Measurements from ENCODE around the gene MRPL1.

MRPL1 gene

DNA sequence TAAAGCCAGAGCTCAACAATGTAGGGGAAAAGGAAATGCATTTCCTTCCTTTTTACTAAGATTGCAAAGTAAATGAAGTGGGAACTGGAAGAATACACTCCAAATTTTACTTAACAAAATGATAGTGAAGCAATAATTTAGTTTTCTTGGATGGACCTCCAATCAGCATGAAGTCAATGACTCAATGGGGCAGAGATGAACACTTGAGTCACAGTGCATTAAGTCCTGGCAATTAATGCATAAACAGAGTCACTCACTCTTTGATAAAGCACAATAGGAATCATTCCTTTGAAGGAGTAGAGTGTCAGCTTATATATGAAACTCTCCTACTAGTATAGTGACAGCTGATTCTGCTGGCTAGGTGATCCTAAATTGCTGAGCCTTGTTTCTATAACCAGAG is 127.8 kb downstream of the MRPL1 start:
- Histone ChIP-seq H3K4me2 (no peak overlapping the region), H3K79me2 (ENCODE audit: insufficient read depth, low read depth) (no peaks in the 10 kb centered on the region), H2AFZ (ENCODE audit: low read depth) (no peak overlapping the region), H3K36me3 (ENCODE audit: insufficient read depth) (no peaks in the 10 kb centered on the region), H3K9ac (no peak overlapping the region), H4K20me1 (ENCODE audit: insufficient read depth) (no peaks in the 10 kb centered on the region), H3K27me3 (ENCODE audit: insufficient read depth, low read depth) (no peaks in the 10 kb centered on the region), H3K27ac (no peak overlapping the region), H3K4me3 (IDR thresholded peaks at IDR 0.05; ENCODE audit: insufficient read depth, low read depth, low read length) (no peak overlapping the region), H3K4me1 (ENCODE audit: low read depth, poor library complexity, severe bottlenecking) (no peaks in the 10 kb centered on the region)
- TF ChIP-seq, protein P1, sequence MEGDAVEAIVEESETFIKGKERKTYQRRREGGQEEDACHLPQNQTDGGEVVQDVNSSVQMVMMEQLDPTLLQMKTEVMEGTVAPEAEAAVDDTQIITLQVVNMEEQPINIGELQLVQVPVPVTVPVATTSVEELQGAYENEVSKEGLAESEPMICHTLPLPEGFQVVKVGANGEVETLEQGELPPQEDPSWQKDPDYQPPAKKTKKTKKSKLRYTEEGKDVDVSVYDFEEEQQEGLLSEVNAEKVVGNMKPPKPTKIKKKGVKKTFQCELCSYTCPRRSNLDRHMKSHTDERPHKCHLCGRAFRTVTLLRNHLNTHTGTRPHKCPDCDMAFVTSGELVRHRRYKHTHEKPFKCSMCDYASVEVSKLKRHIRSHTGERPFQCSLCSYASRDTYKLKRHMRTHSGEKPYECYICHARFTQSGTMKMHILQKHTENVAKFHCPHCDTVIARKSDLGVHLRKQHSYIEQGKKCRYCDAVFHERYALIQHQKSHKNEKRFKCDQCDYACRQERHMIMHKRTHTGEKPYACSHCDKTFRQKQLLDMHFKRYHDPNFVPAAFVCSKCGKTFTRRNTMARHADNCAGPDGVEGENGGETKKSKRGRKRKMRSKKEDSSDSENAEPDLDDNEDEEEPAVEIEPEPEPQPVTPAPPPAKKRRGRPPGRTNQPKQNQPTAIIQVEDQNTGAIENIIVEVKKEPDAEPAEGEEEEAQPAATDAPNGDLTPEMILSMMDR (conservative IDR thresholded peaks at IDR 0.05; ENCODE audit: low read depth, low read length): no peak

GRCh38 chr4:77990904-77991358 is 128.3 kb downstream of the MRPL1 start:
- Histone ChIP-seq H3K4me1 (ENCODE audit: low read depth, poor library complexity, severe bottlenecking) (no peaks in the 10 kb centered on the region), H3K36me3 (ENCODE audit: insufficient read depth) (no peaks in the 10 kb centered on the region), H3K27ac (no peak overlapping the region), H4K20me1 (ENCODE audit: insufficient read depth) (no peaks in the 10 kb centered on the region), H2AFZ (ENCODE audit: low read depth) (no peak overlapping the region), H3K9ac (no peak overlapping the region), H3K4me2 (no peak overlapping the region), H3K27me3 (ENCODE audit: insufficient read depth, low read depth) (no peaks in the 10 kb centered on the region), H3K4me3 (IDR thresholded peaks at IDR 0.05; ENCODE audit: insufficient read depth, low read depth, low read length) (no peak overlapping the region), H3K79me2 (ENCODE audit: insufficient read depth, low read depth) (no peaks in the 10 kb centered on the region)
- TF ChIP-seq, protein P1 (conservative IDR thresholded peaks at IDR 0.05; ENCODE audit: low read depth, low read length): no peak

- TF ChIP-seq, protein P1 (conservative IDR thresholded peaks at IDR 0.05; ENCODE audit: low read depth, low read length): no peak
- Histone ChIP-seq H3K4me1 (ENCODE audit: low read depth, poor library complexity, severe bottlenecking) (no peaks in the 10 kb centered on the region), H3K27me3 (ENCODE audit: insufficient read depth, low read depth) (no peaks in the 10 kb centered on the region), H3K27ac (no peak overlapping the region), H4K20me1 (ENCODE audit: insufficient read depth) (no peaks in the 10 kb centered on the region), H3K36me3 (ENCODE audit: insufficient read depth) (no peaks in the 10 kb centered on the region), H3K79me2 (ENCODE audit: insufficient read depth, low read depth) (no peaks in the 10 kb centered on the region), H3K9ac (no peak overlapping the region), H3K4me2 (no peak overlapping the region), H3K4me3 (IDR thresholded peaks at IDR 0.05; ENCODE audit: insufficient read depth, low read depth, low read length) (no peak overlapping the region), H2AFZ (ENCODE audit: low read depth) (no peak overlapping the region)
These were observed 130.0 kb downstream of the MRPL1 start for GRCh38 chr4:77992581-77992980.

DNA sequence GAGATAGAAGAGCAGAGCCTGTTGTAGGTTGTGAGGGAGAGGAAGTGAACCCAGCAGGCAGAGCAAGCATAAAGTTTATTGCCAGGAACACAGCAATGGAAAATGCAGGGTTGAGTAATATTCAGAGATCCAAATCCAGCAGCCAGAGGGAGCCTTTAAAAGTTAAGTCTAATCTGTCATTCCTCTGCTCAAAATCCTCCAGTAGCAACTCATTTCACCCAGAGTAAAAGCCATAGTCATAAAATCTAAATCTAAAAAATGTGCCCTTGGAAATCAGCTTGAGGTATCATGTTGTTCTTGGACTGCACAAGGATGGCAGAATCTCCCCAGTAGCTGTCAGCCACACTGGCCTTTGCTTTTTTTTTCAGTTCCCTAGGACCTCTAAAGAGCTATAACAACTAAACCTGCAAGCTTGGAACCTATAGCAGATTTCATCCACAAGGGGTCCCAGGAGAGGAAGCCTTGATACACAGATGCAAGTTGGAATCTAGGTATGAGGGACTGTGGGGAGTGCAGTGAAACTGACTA is 131.6 kb downstream of the MRPL1 start:
- no peaks in the 10 kb centered on the region for H4K20me1 ChIP-seq (ENCODE audit: insufficient read depth)
- TF ChIP-seq, protein P1 (conservative IDR thresholded peaks at IDR 0.05; ENCODE audit: low read depth, low read length): peak; percentile 85
- no peak overlapping the region for H3K4me2 ChIP-seq
- no peak overlapping the region for H3K9ac ChIP-seq
- H3K4me3 ChIP-seq (IDR thresholded peaks at IDR 0.05; ENCODE audit: insufficient read depth, low read depth, low read length): no peak overlapping the region
- no peak overlapping the region for H2AFZ ChIP-seq (ENCODE audit: low read depth)
- no peaks in the 10 kb centered on the region for H3K4me1 ChIP-seq (ENCODE audit: low read depth, poor library complexity, severe bottlenecking)
- no peaks in the 10 kb centered on the region for H3K36me3 ChIP-seq (ENCODE audit: insufficient read depth)
- no peak overlapping the region for H3K27ac ChIP-seq
- no peaks in the 10 kb centered on the region for H3K79me2 ChIP-seq (ENCODE audit: insufficient read depth, low read depth)
- H3K27me3 ChIP-seq (ENCODE audit: insufficient read depth, low read depth): no peaks in the 10 kb centered on the region
